ENCODE data around the gene RRP7A.

GRCh38 chr22:42553475-42554361 lies 34.1 kb upstream of the RRP7A start, which contains the start of gene SERHL2:
- TF ChIP-seq CTCF (IDR thresholded peaks at IDR 0.05) (no peak), POLR2A (IDR thresholded peaks at IDR 0.05) (peak; percentile 23 to 64)
